A549 (cell line): ENCODE measurements around the gene RPN2.

Source experiments
- BHLHE40 ChIP-seq: IDR thresholded peaks from 2 replicates; pipeline ENCODE4 v1.6.1; 2012; ENCODE audit warnings: low read depth, low read length, inconsistent platforms
- CEBPB ChIP-seq, 2 experiments: fragments of >200 bp in 1 of 2; sonication (Bioruptor Twin) in 1 of 2; formaldehyde crosslinking in 1 of 2; IDR thresholded peaks; 2 replicates each; pipeline ENCODE4 v1.6.1; 2012 to 2016
- FOXS1 ChIP-seq: fragments of 250-450 bp; sonication (Bioruptor Pico); IDR thresholded peaks from 2 replicates; pipeline ENCODE4 v1.5.0; 2020; ENCODE audit warnings: mild to moderate bottlenecking, moderate library complexity
- PBX3 ChIP-seq: IDR thresholded peaks from 2 replicates; pipeline ENCODE4 v1.6.1; 2012
- POLR2A ChIP-seq: IDR thresholded peaks from 2 replicates; pipeline ENCODE4 v1.6.1; 2012; ENCODE audit warnings: mild to moderate bottlenecking, low read length
- RAD21 ChIP-seq, 2 experiments: fragments of >200 bp in 1 of 2; sonication (Bioruptor Twin) in 1 of 2; formaldehyde crosslinking in 1 of 2; IDR thresholded peaks in 1 of 2; conservative IDR thresholded peaks in 1 of 2; 2 replicates in 1 of 2; 3 replicates in 1 of 2; pipeline ENCODE4 v1.6.1; 2012 to 2018; ENCODE audit warnings: inconsistent platforms in 1 of 2
- RARB ChIP-seq: fragments of 250-450 bp; sonication (Bioruptor Pico); IDR thresholded peaks from 2 replicates; pipeline ENCODE4 v1.8.0; 2021; ENCODE audit warnings: mild to moderate bottlenecking, moderate library complexity
- RNF2 ChIP-seq: fragments of 200-600 bp; sonication (generic); IDR thresholded peaks from 2 replicates; pipeline ENCODE4 v1.6.1; 2016; ENCODE audit warnings: low read depth, mild to moderate bottlenecking, antibody characterized with exemption, moderate library complexity, borderline replicate concordance
- SMC3 ChIP-seq: fragments of >200 bp; sonication (Bioruptor Twin); formaldehyde crosslinking; IDR thresholded peaks from 3 replicates; pipeline ENCODE4 v1.6.1; 2018; ENCODE audit warnings: inconsistent platforms
- ZC3H11A ChIP-seq: fragments of 450-650 bp; IDR thresholded peaks from 2 replicates; pipeline ENCODE4 v1.6.1; 2014; ENCODE audit warnings: antibody characterized with exemption, mild to moderate bottlenecking
- TF ChIP-seq, protein P1 (sequence below): fragments of 200-600 bp; sonication (generic); IDR thresholded peaks from 2 replicates; pipeline ENCODE4 v1.6.1; 2016; ENCODE audit warnings: antibody characterized with exemption, mild to moderate bottlenecking, moderate library complexity
- TF ChIP-seq, protein P2 (sequence below): fragments of >200 bp; sonication (Bioruptor Twin); formaldehyde crosslinking; IDR thresholded peaks from 3 replicates; pipeline ENCODE4 v1.5.1; 2016
- TF ChIP-seq, protein P3 (sequence below): IDR thresholded peaks from 2 replicates; pipeline ENCODE4 v1.6.1; 2012

DNA sequence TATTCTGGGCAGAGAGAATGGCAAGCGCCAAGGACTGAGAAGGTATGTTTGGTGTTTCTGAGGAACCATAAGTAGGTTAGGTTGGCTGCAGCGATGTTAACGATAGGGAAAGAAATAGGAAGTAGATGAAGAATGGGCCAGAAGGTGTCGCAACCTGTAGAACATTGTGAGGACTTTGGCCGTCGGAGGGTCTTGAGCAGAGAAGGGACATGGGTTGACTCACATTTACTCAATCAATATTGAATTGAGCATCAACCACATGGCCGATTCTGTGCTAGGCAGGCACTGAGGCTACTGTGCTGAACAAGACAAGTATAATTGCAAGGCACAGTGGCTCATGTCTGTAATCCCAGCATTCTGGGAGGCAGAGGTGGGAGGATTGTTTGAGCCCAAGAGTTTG, 26.8 kb upstream of the RPN2 start:
- TF ChIP-seq, protein P1, sequence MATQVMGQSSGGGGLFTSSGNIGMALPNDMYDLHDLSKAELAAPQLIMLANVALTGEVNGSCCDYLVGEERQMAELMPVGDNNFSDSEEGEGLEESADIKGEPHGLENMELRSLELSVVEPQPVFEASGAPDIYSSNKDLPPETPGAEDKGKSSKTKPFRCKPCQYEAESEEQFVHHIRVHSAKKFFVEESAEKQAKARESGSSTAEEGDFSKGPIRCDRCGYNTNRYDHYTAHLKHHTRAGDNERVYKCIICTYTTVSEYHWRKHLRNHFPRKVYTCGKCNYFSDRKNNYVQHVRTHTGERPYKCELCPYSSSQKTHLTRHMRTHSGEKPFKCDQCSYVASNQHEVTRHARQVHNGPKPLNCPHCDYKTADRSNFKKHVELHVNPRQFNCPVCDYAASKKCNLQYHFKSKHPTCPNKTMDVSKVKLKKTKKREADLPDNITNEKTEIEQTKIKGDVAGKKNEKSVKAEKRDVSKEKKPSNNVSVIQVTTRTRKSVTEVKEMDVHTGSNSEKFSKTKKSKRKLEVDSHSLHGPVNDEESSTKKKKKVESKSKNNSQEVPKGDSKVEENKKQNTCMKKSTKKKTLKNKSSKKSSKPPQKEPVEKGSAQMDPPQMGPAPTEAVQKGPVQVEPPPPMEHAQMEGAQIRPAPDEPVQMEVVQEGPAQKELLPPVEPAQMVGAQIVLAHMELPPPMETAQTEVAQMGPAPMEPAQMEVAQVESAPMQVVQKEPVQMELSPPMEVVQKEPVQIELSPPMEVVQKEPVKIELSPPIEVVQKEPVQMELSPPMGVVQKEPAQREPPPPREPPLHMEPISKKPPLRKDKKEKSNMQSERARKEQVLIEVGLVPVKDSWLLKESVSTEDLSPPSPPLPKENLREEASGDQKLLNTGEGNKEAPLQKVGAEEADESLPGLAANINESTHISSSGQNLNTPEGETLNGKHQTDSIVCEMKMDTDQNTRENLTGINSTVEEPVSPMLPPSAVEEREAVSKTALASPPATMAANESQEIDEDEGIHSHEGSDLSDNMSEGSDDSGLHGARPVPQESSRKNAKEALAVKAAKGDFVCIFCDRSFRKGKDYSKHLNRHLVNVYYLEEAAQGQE, result no peak
- TF ChIP-seq BHLHE40, result no peak
- no peak for TF ChIP-seq RAD21 (conservative IDR thresholded peaks at IDR 0.05 in 1 of 2, IDR thresholded peaks at IDR 0.05 in 1 of 2)
- TF ChIP-seq, protein P2, sequence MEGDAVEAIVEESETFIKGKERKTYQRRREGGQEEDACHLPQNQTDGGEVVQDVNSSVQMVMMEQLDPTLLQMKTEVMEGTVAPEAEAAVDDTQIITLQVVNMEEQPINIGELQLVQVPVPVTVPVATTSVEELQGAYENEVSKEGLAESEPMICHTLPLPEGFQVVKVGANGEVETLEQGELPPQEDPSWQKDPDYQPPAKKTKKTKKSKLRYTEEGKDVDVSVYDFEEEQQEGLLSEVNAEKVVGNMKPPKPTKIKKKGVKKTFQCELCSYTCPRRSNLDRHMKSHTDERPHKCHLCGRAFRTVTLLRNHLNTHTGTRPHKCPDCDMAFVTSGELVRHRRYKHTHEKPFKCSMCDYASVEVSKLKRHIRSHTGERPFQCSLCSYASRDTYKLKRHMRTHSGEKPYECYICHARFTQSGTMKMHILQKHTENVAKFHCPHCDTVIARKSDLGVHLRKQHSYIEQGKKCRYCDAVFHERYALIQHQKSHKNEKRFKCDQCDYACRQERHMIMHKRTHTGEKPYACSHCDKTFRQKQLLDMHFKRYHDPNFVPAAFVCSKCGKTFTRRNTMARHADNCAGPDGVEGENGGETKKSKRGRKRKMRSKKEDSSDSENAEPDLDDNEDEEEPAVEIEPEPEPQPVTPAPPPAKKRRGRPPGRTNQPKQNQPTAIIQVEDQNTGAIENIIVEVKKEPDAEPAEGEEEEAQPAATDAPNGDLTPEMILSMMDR, result no peak
- no peak for TF ChIP-seq FOXS1
- TF ChIP-seq SMC3, result no peak
- TF ChIP-seq ZC3H11A, result no peak
- TF ChIP-seq, protein P3, sequence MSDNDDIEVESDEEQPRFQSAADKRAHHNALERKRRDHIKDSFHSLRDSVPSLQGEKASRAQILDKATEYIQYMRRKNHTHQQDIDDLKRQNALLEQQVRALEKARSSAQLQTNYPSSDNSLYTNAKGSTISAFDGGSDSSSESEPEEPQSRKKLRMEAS, result no peak
- no peak for TF ChIP-seq RNF2
- no peak for TF ChIP-seq POLR2A
- TF ChIP-seq RARB (CRISPR knock-in tag), result no peak
- no peak for TF ChIP-seq PBX3
- TF ChIP-seq CEBPB (IDR thresholded peaks at IDR 0.05), result no peak
